Endothelial cell of umbilical vein (primary cell): Measurements from ENCODE around the gene MBD3. TPM values are rescaled to one million over a fixed set of nuclear protein-coding genes. Genes with fewer than 3 reads are reported as not detected.
"Not testable (repeated sequence)": the region's sequence is repeated elsewhere in the genome, so short reads cannot be mapped to it uniquely, and the experiment has no call there.

Experiments used
- Bru-seq: library from RNA; stranded (reverse); fragments of 400-500 nt; gene quantifications from one replicate; lab custom pipeline; 2021; lab: Mats Ljungman, UMichigan
- BruChase-seq, 2 experiments: library from RNA; stranded (reverse); fragments of 400-500 nt; gene quantifications; one replicate each; lab custom pipeline; 2021; lab: Mats Ljungman, UMichigan
- BruUV-seq: library from RNA; stranded (reverse); fragments of 400-500 nt; replicated peaks from 2 replicates; lab custom pipeline; 2021; lab: Mats Ljungman, UMichigan
- CTCF ChIA-PET: fragments of 300-600, 350-600 bp; sonication (Branson Sonifier 250); formaldehyde crosslinking; loops from one replicate; lab custom pipeline; 2021; ENCODE audit warnings: antibody characterized with exemption, inconsistent platforms; lab: Charles Lee
- POLR2A ChIA-PET: fragments of 300-600, 350-600 bp; sonication (Branson Sonifier 250); formaldehyde crosslinking; loops from one replicate; lab custom pipeline; 2021; ENCODE audit warnings: antibody characterized with exemption, inconsistent platforms; lab: Charles Lee
- DNase-seq: peaks from one replicate; pipeline ENCODE4 v3.0.0-alpha.2; 2011; ENCODE audit warnings: low read depth, low spot score
- FAIRE-seq: peaks from 2 replicates; lab custom pipeline; 2011; peaks lifted over from hg19 to GRCh38; lab: Jason Lieb, UNC
- H2AFZ ChIP-seq: 2 replicates; pipeline ENCODE4 v1.6.0; 2012; ENCODE audit warnings: low read depth, low read length, control low read depth, inconsistent platforms
- H3K27ac ChIP-seq: 2 replicates; pipeline ENCODE4 v1.5.1; 2011; ENCODE audit warnings: low read depth, mild to moderate bottlenecking, control low read depth, low read length, moderate library complexity; ENCODE audit not compliant: insufficient read depth
- H3K27me3 ChIP-seq, 2 experiments: 2 replicates each; pipeline versions ENCODE4 v1.6.0 to v1.6.1; 2011; ENCODE audit warnings: low read length in 2 of 2, mixed read lengths in 1 of 2; ENCODE audit not compliant: control insufficient read depth in 2 of 2, insufficient read depth in 2 of 2
- H3K36me3 ChIP-seq, 2 experiments: 2 replicates in 1 of 2; 3 replicates in 1 of 2; pipeline ENCODE4 v1.5.1; 2011; ENCODE audit warnings: low read length in 2 of 2, mild to moderate bottlenecking in 1 of 2, moderate library complexity in 1 of 2; ENCODE audit not compliant: control insufficient read depth in 2 of 2, insufficient read depth in 2 of 2; ENCODE audit errors: extremely low read depth in 1 of 2
- H3K4me1 ChIP-seq: 3 replicates; pipeline ENCODE4 v1.5.1; 2011; ENCODE audit warnings: mild to moderate bottlenecking, low read length; ENCODE audit not compliant: control insufficient read depth, insufficient read depth; ENCODE audit errors: extremely low read depth
- H3K4me2 ChIP-seq: 2 replicates; pipeline ENCODE4 v1.6.1; 2011; ENCODE audit warnings: low read length, control low read depth, mixed read lengths; ENCODE audit not compliant: insufficient read depth
- H3K4me3 ChIP-seq, 3 experiments: fragments of 200-600 bp in 1 of 3; sonication (generic), shearing (Covaris generic) in 1 of 3; replicated peaks in 1 of 3; 2 replicates each; pipeline ENCODE4 v1.5.1; 2011 to 2016; ENCODE audit warnings: control low read depth in 3 of 3, low read length in 3 of 3, mild to moderate bottlenecking in 2 of 3, inconsistent platforms in 1 of 3, low read depth in 1 of 3, moderate library complexity in 1 of 3; ENCODE audit not compliant: insufficient read depth in 1 of 3
- H3K79me2 ChIP-seq: 2 replicates; pipeline ENCODE4 v1.6.0; 2012; ENCODE audit warnings: low read length, inconsistent platforms; ENCODE audit not compliant: control insufficient read depth, insufficient read depth
- H3K9ac ChIP-seq: replicated peaks from 2 replicates; pipeline ENCODE3; 2011; ENCODE audit warnings: low read length, control low read depth; ENCODE audit not compliant: insufficient read depth; ENCODE audit errors: extremely low read depth
- H3K9me1 ChIP-seq: replicated peaks from 3 replicates; pipeline ENCODE4 v1.6.0; 2011; ENCODE audit warnings: mild to moderate bottlenecking, low read length; ENCODE audit not compliant: control insufficient read depth, insufficient read depth; ENCODE audit errors: extremely low read depth
- H3K9me3 ChIP-seq: replicated peaks from 2 replicates; pipeline ENCODE4 v1.5.1; 2012; ENCODE audit warnings: low read length, inconsistent platforms; ENCODE audit not compliant: control insufficient read depth, insufficient read depth
- H4K20me1 ChIP-seq: replicated peaks from 2 replicates; pipeline ENCODE3; 2011; ENCODE audit warnings: mild to moderate bottlenecking, low read length; ENCODE audit not compliant: control insufficient read depth, insufficient read depth; ENCODE audit errors: extremely low read depth
- EZH2 ChIP-seq: IDR thresholded peaks from 2 replicates; pipeline ENCODE4 v1.6.1; 2012; ENCODE audit warnings: borderline replicate concordance, low read depth, mild to moderate bottlenecking, moderate library complexity, low read length, inconsistent platforms; ENCODE audit not compliant: severe bottlenecking
- FOS ChIP-seq: IDR thresholded peaks from 2 replicates; pipeline ENCODE4 v1.6.1; 2011; ENCODE audit warnings: mild to moderate bottlenecking, low read length, moderate library complexity, borderline replicate concordance; ENCODE audit not compliant: insufficient read depth
- GATA2 ChIP-seq: IDR thresholded peaks from 2 replicates; pipeline ENCODE4 v1.7.0; 2011; ENCODE audit warnings: low read depth, mild to moderate bottlenecking, moderate library complexity, mixed read lengths, low read length; ENCODE audit not compliant: insufficient read length, insufficient read depth
- JUN ChIP-seq: IDR thresholded peaks from 2 replicates; pipeline ENCODE4 v1.6.1; 2011; ENCODE audit warnings: borderline replicate concordance, low read depth; ENCODE audit not compliant: insufficient read length, insufficient read depth
- MYC ChIP-seq: IDR thresholded peaks from one replicate; pipeline ENCODE4 v1.6.1; 2011; ENCODE audit warnings: mild to moderate bottlenecking, low read depth, low read length
- POLR2A ChIP-seq: IDR thresholded peaks from 2 replicates; pipeline ENCODE4 v1.6.1; 2012; ENCODE audit warnings: low read depth, mild to moderate bottlenecking, control low read depth, low read length
- POLR2AphosphoS5 ChIP-seq: IDR thresholded peaks from 2 replicates; pipeline ENCODE4 v1.6.1; 2012; ENCODE audit warnings: low read depth, mild to moderate bottlenecking, control low read depth, low read length, moderate library complexity; ENCODE audit not compliant: insufficient read depth
- dilution Hi-C: fragments of 300-500 bp; cut with MboI; formaldehyde crosslinking; loops from one replicate; pipeline ENCODE4 v1.15.0; 2019; ENCODE audit warnings: low sequenced_read_pairs; ENCODE audit not compliant: extremely low pct_ligation_motif_present
- intact Hi-C: fragments of 100-400 bp; cut with micrococcal nuclease; formaldehyde crosslinking; loops from one replicate; pipeline ENCODE4 v1.10.0; 2022
- long read RNA-seq: library from polyadenylated mRNA; stranded (forward); transcript quantifications from one replicate; pipeline ENCODE4 v2.0.0, GENCODE V29; 2021
- polyA minus RNA-seq, 3 experiments: library from RNA; depleted of rRNA, polyadenylated mRNA; stranded (reverse); fragments of >200 nt; gene quantifications; 1 replicate in 1 of 3; 2 replicates in 2 of 3; pipeline ENCODE4 v1.2.3, GENCODE V29; 2011
- polyA plus RNA-seq, 4 experiments: library from polyadenylated mRNA; depleted of rRNA in 3 of 4; stranded (reverse) in 3 of 4; unstranded in 1 of 4; fragments of >200 nt; gene quantifications; 2 replicates each; pipeline versions ENCODE4 v1.2.1 to v1.2.3, GENCODE V29; 2011 to 2012; ENCODE audit warnings: missing spikeins in 1 of 4
- total RNA-seq: library from RNA; stranded (reverse); gene quantifications from 2 replicates; pipeline ENCODE4 v1.2.3, GENCODE V29; 2021
- TF ChIP-seq, protein P1 (sequence below), 2 donors: IDR thresholded peaks; 1 replicate in 1 of 2; 2 replicates in 1 of 2; pipeline ENCODE4 v1.5.1; 2011; ENCODE audit warnings: low read length in 2 of 2, mild to moderate bottlenecking in 2 of 2, moderate library complexity in 2 of 2, control low read depth in 1 of 2, inconsistent platforms in 1 of 2, low read depth in 1 of 2; ENCODE audit not compliant: insufficient read depth in 1 of 2; ENCODE audit errors: extremely low read depth in 1 of 2
- TF ChIP-seq, protein P2 (sequence below): IDR thresholded peaks from 2 replicates; pipeline ENCODE4 v1.6.1; 2011; ENCODE audit not compliant: insufficient read depth, insufficient read length

The MBD3 gene, protein sequence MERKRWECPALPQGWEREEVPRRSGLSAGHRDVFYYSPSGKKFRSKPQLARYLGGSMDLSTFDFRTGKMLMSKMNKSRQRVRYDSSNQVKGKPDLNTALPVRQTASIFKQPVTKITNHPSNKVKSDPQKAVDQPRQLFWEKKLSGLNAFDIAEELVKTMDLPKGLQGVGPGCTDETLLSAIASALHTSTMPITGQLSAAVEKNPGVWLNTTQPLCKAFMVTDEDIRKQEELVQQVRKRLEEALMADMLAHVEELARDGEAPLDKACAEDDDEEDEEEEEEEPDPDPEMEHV
- total RNA-seq (120 and 121 TPM in 2 replicates), polyA plus RNA-seq (96.8 and 115 TPM in 2 replicates), polyA minus RNA-seq (53.4 and 63.3 TPM in 2 replicates), Bru-seq, nascent RNA (percentile 50 among the genes with signal in this experiment), BruChase-seq, experiment 1, labeled RNA remaining after a 6-hour chase (percentile 94 among the genes with signal in this experiment), BruChase-seq, experiment 2, labeled RNA remaining after a 2-hour chase (percentile 81 among the genes with signal in this experiment)
- 51.3 and 79.1 TPM in 2 replicates for polyA plus RNA-seq (2011; cell fraction: cytosol; rRNA removed)
- 104 and 107 TPM in 2 replicates for polyA plus RNA-seq (2011; cell fraction: nucleus; rRNA removed)
- polyA plus RNA-seq (2012): 58.1 and 61.5 TPM in 2 replicates
- polyA minus RNA-seq (2011; cell fraction: cytosol; rRNA and poly(A)+ RNA removed): 88.7 TPM
- polyA minus RNA-seq (2011; cell fraction: nucleus; rRNA and poly(A)+ RNA removed): 34.2 and 42.2 TPM in 2 replicates
- long read RNA-seq, full-length matches to known transcripts: 181 of 255 reads
- long read RNA-seq, partial matches to known transcripts: 29 of 255 reads
- long read RNA-seq, other reads (novel, unspliced or antisense): 45 of 255 reads

DNA sequence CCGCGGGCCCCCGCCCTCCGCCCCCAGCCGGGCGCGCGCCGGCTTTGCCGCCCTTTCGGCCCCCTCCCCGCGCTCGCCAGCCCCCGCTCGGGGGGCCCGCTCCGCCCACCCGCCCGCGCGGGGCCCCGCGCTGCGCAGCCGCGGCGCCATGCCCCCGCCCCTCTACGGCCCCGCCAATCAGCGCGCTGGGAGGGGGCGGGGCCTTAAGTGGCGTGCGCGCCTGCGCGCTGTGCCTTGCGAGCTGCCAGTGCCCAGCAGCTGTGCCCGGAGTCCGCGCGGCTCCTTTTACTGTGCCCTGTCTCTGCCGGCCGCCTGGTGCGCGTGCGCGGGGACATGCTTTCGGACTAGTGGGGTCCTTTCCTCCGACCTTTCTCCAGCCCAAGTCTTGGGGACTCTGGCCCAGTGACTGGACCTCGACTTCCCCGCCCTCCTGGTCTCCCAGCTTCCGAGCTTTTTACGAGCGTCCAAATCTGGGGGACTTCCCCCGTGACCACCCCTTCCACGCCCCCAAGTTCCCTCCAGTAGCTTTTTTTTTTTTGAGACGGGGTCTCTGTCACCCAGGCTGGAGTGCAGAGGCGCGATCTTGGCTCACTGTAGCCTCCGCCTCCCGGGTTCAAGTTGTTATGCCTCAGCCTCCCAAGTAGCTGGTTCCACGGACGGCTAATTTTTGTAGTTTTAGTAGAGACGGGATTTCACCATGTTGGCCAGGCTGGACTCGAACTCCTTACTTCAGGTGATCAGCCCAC lies at the start of gene MBD3:
Gene MBD3 (minus strand): TSS at position 111 of the 746 bp plus-strand sequence. CDS start 234 bp downstream, outside the sequence.
- peak; percentile 93 for FAIRE-seq
- H3K79me2 ChIP-seq: peaks cover 40% of the 10 kb centered on the region
- DNase-seq: peak; percentile 89
- H3K27me3 ChIP-seq: no peaks in the 10 kb centered on the region
- no peaks in the 10 kb centered on the region for H3K9me1 ChIP-seq
- H3K4me3 ChIP-seq: peak within 1 kb of the TSS; percentile 89 to 99 (median 99)
- no peaks in the 10 kb centered on the region for H4K20me1 ChIP-seq
- ChIA-PET POLR2A (interaction anchor here (0.8 kb wide), 1 partner anchor 26 kb away, joined by 6 read pairs; no protein-coding TSS in a partner anchor), CTCF (interaction anchor here (0.9 to 1.6 kb wide), 3 partner anchors 12 to 51 kb away, joined by 3 to 7 read pairs (median 4); partner anchors contain the start of gene UQCR11)
- peak within 1 kb of the TSS; percentile 95 for H3K4me2 ChIP-seq
- TSS peak; percentile 14 for BruUV-seq
- peak within 1 kb of the TSS; percentile 100 for H3K9ac ChIP-seq
- peak within 1 kb of the TSS; percentile 88 for H3K27ac ChIP-seq
- H3K4me1 ChIP-seq: peaks cover 15% of the 10 kb centered on the region
- intact Hi-C loops (loop anchor here (1.0 to 10.0 kb wide), 3 partner anchors 12 to 188 kb away; partner anchors contain the start of genes DAZAP1, GAMT and UQCR11), dilution Hi-C loops (no loop called here)
- peaks cover 10 to 13% of the 10 kb centered on the region in 2 experiments for H3K36me3 ChIP-seq
- no peaks in the 10 kb centered on the region for H3K9me3 ChIP-seq
- H2AFZ ChIP-seq: peak within 1 kb of the TSS; percentile 96
- TF ChIP-seq FOS (no peak), GATA2 (no peak), MYC (no peak), POLR2A (peak; percentile 75), POLR2AphosphoS5 (peak; percentile 76), JUN (no peak), EZH2 (no peak)
- TF ChIP-seq, protein P1, sequence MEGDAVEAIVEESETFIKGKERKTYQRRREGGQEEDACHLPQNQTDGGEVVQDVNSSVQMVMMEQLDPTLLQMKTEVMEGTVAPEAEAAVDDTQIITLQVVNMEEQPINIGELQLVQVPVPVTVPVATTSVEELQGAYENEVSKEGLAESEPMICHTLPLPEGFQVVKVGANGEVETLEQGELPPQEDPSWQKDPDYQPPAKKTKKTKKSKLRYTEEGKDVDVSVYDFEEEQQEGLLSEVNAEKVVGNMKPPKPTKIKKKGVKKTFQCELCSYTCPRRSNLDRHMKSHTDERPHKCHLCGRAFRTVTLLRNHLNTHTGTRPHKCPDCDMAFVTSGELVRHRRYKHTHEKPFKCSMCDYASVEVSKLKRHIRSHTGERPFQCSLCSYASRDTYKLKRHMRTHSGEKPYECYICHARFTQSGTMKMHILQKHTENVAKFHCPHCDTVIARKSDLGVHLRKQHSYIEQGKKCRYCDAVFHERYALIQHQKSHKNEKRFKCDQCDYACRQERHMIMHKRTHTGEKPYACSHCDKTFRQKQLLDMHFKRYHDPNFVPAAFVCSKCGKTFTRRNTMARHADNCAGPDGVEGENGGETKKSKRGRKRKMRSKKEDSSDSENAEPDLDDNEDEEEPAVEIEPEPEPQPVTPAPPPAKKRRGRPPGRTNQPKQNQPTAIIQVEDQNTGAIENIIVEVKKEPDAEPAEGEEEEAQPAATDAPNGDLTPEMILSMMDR (IDR thresholded peaks at IDR 0.05; ENCODE audit: extremely low read depth in 1 of 2, insufficient read depth in 1 of 2, low read depth in 1 of 2, low read length in 2 of 2): no peak
- TF ChIP-seq, protein P2, sequence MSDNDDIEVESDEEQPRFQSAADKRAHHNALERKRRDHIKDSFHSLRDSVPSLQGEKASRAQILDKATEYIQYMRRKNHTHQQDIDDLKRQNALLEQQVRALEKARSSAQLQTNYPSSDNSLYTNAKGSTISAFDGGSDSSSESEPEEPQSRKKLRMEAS: no peak

DNA sequence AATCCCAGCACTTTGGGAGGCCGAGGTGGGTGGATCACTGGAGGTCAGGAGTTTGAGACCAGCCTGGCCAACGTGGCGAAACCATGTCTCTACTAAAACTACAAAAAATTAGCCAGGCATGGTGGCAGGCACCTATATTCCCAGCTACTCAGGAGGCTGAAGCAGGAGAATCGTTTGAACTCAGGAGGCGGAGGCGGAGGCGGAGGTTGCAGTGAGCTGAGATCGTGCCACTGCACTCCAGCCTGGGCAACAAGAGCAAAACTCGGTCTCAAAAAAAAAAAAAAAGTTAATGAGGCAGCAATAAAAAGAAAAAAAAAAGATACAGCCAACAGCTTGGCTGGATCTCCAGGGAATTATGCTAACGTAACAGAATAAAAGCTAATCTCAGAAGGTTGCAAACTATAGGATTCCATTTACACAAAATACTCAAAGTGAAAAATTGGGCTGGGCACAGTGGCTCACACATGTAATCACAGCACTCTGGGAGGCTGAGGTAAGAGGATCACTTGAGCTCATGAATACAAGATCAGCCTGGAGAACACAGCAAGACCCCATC lies 48.3 kb upstream of the MBD3 start:
- H3K27me3 ChIP-seq, H3K9ac ChIP-seq, H3K9me1 ChIP-seq, H3K9me3 ChIP-seq, H4K20me1 ChIP-seq, H3K27ac ChIP-seq, intact Hi-C loops, DNase-seq, H2AFZ ChIP-seq, BruUV-seq, dilution Hi-C loops, H3K4me2 ChIP-seq, H3K4me3 ChIP-seq, FAIRE-seq, H3K4me1 ChIP-seq: not testable (repeated sequence)
- peaks cover 3 to 38% of the 10 kb centered on the region in 2 experiments for H3K36me3 ChIP-seq
- CTCF ChIA-PET: interaction anchor here (1.3 to 1.4 kb wide), 3 partner anchors 10 to 185 kb away, joined by 4 read pairs; no protein-coding TSS in a partner anchor
- POLR2A ChIA-PET: interaction anchor here (0.6 kb wide), 1 partner anchor 14 kb away, joined by 4 read pairs; no protein-coding TSS in a partner anchor
- H3K79me2 ChIP-seq: peaks cover 36% of the 10 kb centered on the region
